Kidney (tissue), 22 donors: ENCODE data around the gene C3orf33. TPM values are rescaled to one million over a fixed set of nuclear protein-coding genes. Genes with fewer than 3 reads are reported as not detected.

Experiments used
- DNase-seq, 5 donors: peaks; one replicate each; pipeline ENCODE4 v3.0.0-alpha.2; 2013 to 2020
- FAIRE-seq: peaks from 2 replicates; lab custom pipeline; 2012; peaks lifted over from hg19 to GRCh38; lab: Jason Lieb, UNC
- H3K27ac ChIP-seq, 2 donors: one replicate each; pipeline ENCODE4 v1.7.0; 2013; ENCODE audit warnings: low read depth in 2 of 2, low read length in 2 of 2, inconsistent platforms in 1 of 2
- H3K27me3 ChIP-seq: one replicate; pipeline ENCODE4 v1.7.1; 2013; ENCODE audit warnings: low read length, inconsistent platforms; ENCODE audit not compliant: control insufficient read depth, insufficient read depth
- H3K36me3 ChIP-seq, 3 donors: one replicate each; pipeline versions ENCODE4 v1.7.0 to v1.7.1; 2013; ENCODE audit warnings: low read length in 3 of 3, control low read depth in 1 of 3, inconsistent platforms in 1 of 3; ENCODE audit not compliant: insufficient read depth in 3 of 3, control insufficient read depth in 2 of 3
- H3K4me1 ChIP-seq, 3 donors: one replicate each; pipeline versions ENCODE4 v1.7.0 to v1.7.1; 2013; ENCODE audit warnings: low read length in 3 of 3, inconsistent platforms in 1 of 3, low read depth in 1 of 3; ENCODE audit not compliant: control insufficient read depth in 2 of 3, insufficient read depth in 2 of 3
- H3K4me3 ChIP-seq, 3 donors: one replicate each; pipeline versions ENCODE4 v1.7.0 to v1.8.1; 2013; ENCODE audit warnings: low read length in 3 of 3, control low read depth in 1 of 3, inconsistent platforms in 1 of 3
- H3K9ac ChIP-seq, 3 donors: one replicate each; pipeline versions ENCODE4 v1.7.0 to v1.7.1; 2013; ENCODE audit warnings: low read length in 3 of 3, control low read depth in 1 of 3, inconsistent platforms in 1 of 3
- H3K9me3 ChIP-seq, 3 donors: one replicate each; pipeline versions ENCODE4 v1.7.0 to v1.7.1; 2013; ENCODE audit warnings: low read length in 3 of 3, control low read depth in 1 of 3, inconsistent platforms in 1 of 3; ENCODE audit not compliant: control insufficient read depth in 2 of 3, insufficient read depth in 1 of 3
- CTCF ChIP-seq: IDR thresholded peaks from 3 replicates; pipeline ENCODE4 v1.5.1; 2012; ENCODE audit warnings: mild to moderate bottlenecking, moderate library complexity, borderline replicate concordance; ENCODE audit not compliant: insufficient read depth; ENCODE audit errors: extremely low read depth
- intact Hi-C: fragments of 100-400 bp; cut with DNase I; formaldehyde crosslinking; loops from one replicate; pipeline ENCODE4 v1.11.1; 2022
- long read RNA-seq, 10 donors: library from polyadenylated mRNA in 1 of 10; unstranded in 1 of 10; transcript quantifications; one replicate each; pipeline ENCODE4 v2.0.0 and lab custom pipeline, GENCODE V29; 2021 to 2026
- polyA plus RNA-seq: library from polyadenylated mRNA; stranded (reverse); fragments of 350-450 nt; fragmentation: Illumina TruSeq; extraction: RNeasy Lipid Tissue Mini Kit (QIAGEN cat#74804); gene quantifications from one replicate; pipeline ENCODE4 v1.2.3, GENCODE V29; 2014; ENCODE audit warnings: low read depth, low replicate concordance; ENCODE audit not compliant: insufficient read depth
- total RNA-seq: library from RNA; stranded (reverse); fragmentation: NEBNext Ultra II Directional; extraction: Animal tissue kit (Norgen Biotek cat#: 25700); gene quantifications from one replicate; pipeline ENCODE4 v1.2.1, GENCODE V29; 2021
- donor health status: control.
- donor health status: control.
- donor health status: control.
- donor health status: control.
- donor health status: control.
- donor health status: DM: yes; HTN: yes; CAD: no.
- donor health status: Normal renal cell carcinoma (clear cell type).

Gene C3orf33
- 6.0 TPM for total RNA-seq
- 8.1 TPM for polyA plus RNA-seq
- long read RNA-seq, donor 1, partial matches to known transcripts: 0 of 4 reads
- long read RNA-seq, donor 1, other reads (novel, unspliced or antisense): 0 of 4 reads
- long read RNA-seq, donor 2, partial matches to known transcripts: 0 of 2 reads
- long read RNA-seq, donor 2, other reads (novel, unspliced or antisense): 0 of 2 reads
- long read RNA-seq, donor 3, transcript C3orf33-201 (5 exons, 1,884 nt): major isoform, 7 of 7 reads
- long read RNA-seq, donor 3, partial matches to known transcripts: 0 of 7 reads
- long read RNA-seq, donor 3, other reads (novel, unspliced or antisense): 0 of 7 reads
- long read RNA-seq, donor 4, transcript C3orf33-201 (5 exons, 1,884 nt): major isoform, 5 of 5 reads
- long read RNA-seq, donor 4, partial matches to known transcripts: 0 of 5 reads
- long read RNA-seq, donor 4, other reads (novel, unspliced or antisense): 0 of 5 reads
- long read RNA-seq, donor 5, partial matches to known transcripts: 0 of 1 reads
- long read RNA-seq, donor 5, other reads (novel, unspliced or antisense): 0 of 1 reads
- long read RNA-seq, donor 6, partial matches to known transcripts: 0 of 2 reads
- long read RNA-seq, donor 6, other reads (novel, unspliced or antisense): 0 of 2 reads
- long read RNA-seq, donor 7, transcript C3orf33-201 (5 exons, 1,884 nt): major isoform, 5 of 6 reads
- long read RNA-seq, donor 7, partial matches to known transcripts: 0 of 6 reads
- long read RNA-seq, donor 7, other reads (novel, unspliced or antisense): 1 of 6 reads
- long read RNA-seq, donor 8, partial matches to known transcripts: 0 of 3 reads
- long read RNA-seq, donor 8, other reads (novel, unspliced or antisense): 0 of 3 reads
- long read RNA-seq, donor 9, partial matches to known transcripts: 0 of 4 reads
- long read RNA-seq, donor 9, other reads (novel, unspliced or antisense): 0 of 4 reads
- long read RNA-seq, donor 10, transcript C3orf33-201 (5 exons, 1,884 nt): major isoform, 5 of 5 reads
- long read RNA-seq, donor 10, partial matches to known transcripts: 0 of 5 reads
- long read RNA-seq, donor 10, other reads (novel, unspliced or antisense): 0 of 5 reads

- Histone ChIP-seq H3K4me1 (peaks cover 0 to 6% (median 0%) of the 10 kb centered on the region in 3 donors), H3K4me3 (peak within 1 kb of the TSS; percentile 60 to 80 (median 74)), H3K9ac (peak within 1 kb of the TSS; percentile 31 to 86 (median 55)), H3K27ac (peak within 1 kb of the TSS; percentile 76 to 88), H3K36me3 (no peaks in the 10 kb centered on the region), H3K9me3 (no peaks in the 10 kb centered on the region), H3K27me3 (no peaks in the 10 kb centered on the region)
- intact Hi-C loops: no loop called here
- peak; percentile 80 to 88 (median 86) for DNase-seq
- no peak for FAIRE-seq
- peak; percentile 76 for TF ChIP-seq CTCF
These were observed at the start of gene C3orf33 for GRCh38 chr3:155805802-155806618. Gene C3orf33, minus strand, starts transcription at chr3:155806278. Its CDS starts 26 bp downstream, at chr3:155806252.

GRCh38 chr3:155854141-155854940 lies 48.3 kb upstream of the C3orf33 start, which contains the start of gene SLC33A1:
Gene SLC33A1, minus strand, starts transcription at chr3:155854427. Its CDS starts 430 bp downstream, at chr3:155853997.
- Histone ChIP-seq H3K27me3 (no peaks in the 10 kb centered on the region), H3K9me3 (no peaks in the 10 kb centered on the region), H3K36me3 (no peaks in the 10 kb centered on the region), H3K4me3 (peak within 1 kb of the TSS; percentile 94 to 98 (median 96)), H3K4me1 (peaks cover 0 to 11% (median 3%) of the 10 kb centered on the region in 3 donors), H3K9ac (peak within 1 kb of the TSS; percentile 93 to 98 (median 96)), H3K27ac (peak within 1 kb of the TSS; percentile 88 to 99)
- peak; percentile 99 to 100 (median 100) for DNase-seq
- FAIRE-seq: peak; percentile 96
- intact Hi-C loops: no loop called here
- no peak for TF ChIP-seq CTCF
